Sigmoid colon (tissue), 7 donors: ENCODE data around the gene DEFB125. TPM values are rescaled to one million over a fixed set of nuclear protein-coding genes. Genes with fewer than 3 reads are reported as not detected.

Experiments
- DNase-seq: peaks from one replicate; pipeline ENCODE4 v3.0.0-alpha.2; 2019
- H3K27ac ChIP-seq, 4 donors: fragments of 200-600 bp; sonication (generic); one replicate each; pipeline ENCODE4 v1.5.1; 2016 to 2019; ENCODE audit warnings: mild to moderate bottlenecking in 1 of 4
- H3K27me3 ChIP-seq, 3 donors: fragments of 200-600 bp; sonication (generic); one replicate each; pipeline ENCODE4 v1.5.1; 2019; ENCODE audit warnings: mild to moderate bottlenecking in 1 of 3
- H3K36me3 ChIP-seq, 4 donors: fragments of 200-600 bp; sonication (generic); one replicate each; pipeline ENCODE4 v1.5.1; 2016 to 2019
- H3K4me1 ChIP-seq, 4 donors: fragments of 200-600 bp; sonication (generic); one replicate each; pipeline ENCODE4 v1.5.1; 2017 to 2019
- H3K4me3 ChIP-seq, 4 donors: fragments of 200-600 bp; sonication (generic); one replicate each; pipeline ENCODE4 v1.5.1; 2017 to 2019; ENCODE audit warnings: mild to moderate bottlenecking in 2 of 4, moderate library complexity in 1 of 4
- H3K9me3 ChIP-seq, 4 donors: fragments of 200-600 bp in 3 of 4; sonication (generic) in 3 of 4; one replicate each; pipeline versions ENCODE4 v1.5.1 to v1.6.1; 2013 to 2019
- EP300 ChIP-seq, 4 donors: sonication (generic); formaldehyde crosslinking; IDR thresholded peaks; one replicate each; pipeline ENCODE4 v1.6.1; 2017; ENCODE audit warnings: antibody characterized with exemption in 4 of 4
- POLR2A ChIP-seq, 2 donors: fragments of 450-650 bp; IDR thresholded peaks; one replicate each; pipeline ENCODE4 v1.6.1; 2016; ENCODE audit warnings: antibody characterized with exemption in 2 of 2, mild to moderate bottlenecking in 2 of 2, moderate library complexity in 2 of 2
- POLR2AphosphoS5 ChIP-seq, 4 donors: sonication (generic); formaldehyde crosslinking; IDR thresholded peaks; one replicate each; pipeline ENCODE4 v1.6.1; 2017; ENCODE audit warnings: antibody characterized with exemption in 4 of 4
- WGBS, 2 donors: extraction: QIAGEN DNeasy Blood & Tissue Kit; methylation state at CpG; one replicate each; pipeline ENCODE4 v1.1.7; 2013; 5-methylcytosine and 5-hydroxymethylcytosine counted together
- intact Hi-C: fragments of 100-400 bp; cut with DNase I; formaldehyde crosslinking; loops from one replicate; pipeline ENCODE4 v1.15.1; 2023
- polyA plus RNA-seq, 3 donors: library from polyadenylated mRNA; stranded (reverse); fragments of 200-250 nt; gene quantifications; one replicate each; pipeline ENCODE4 v1.2.3, GENCODE V29; 2013
- total RNA-seq, 4 donors: library from RNA; depleted of rRNA; stranded (reverse); fragments of >200 nt; gene quantifications; one replicate each; pipeline ENCODE4 v1.1.0, GENCODE V29; 2016
- TF ChIP-seq, protein P1 (sequence below), 4 experiments: fragments of 450-650 bp in 3 of 4; fragments of 200-600 bp in 1 of 4; IDR thresholded peaks; one replicate each; pipeline ENCODE4 v1.5.1; 2016 to 2019; ENCODE audit warnings: antibody characterized with exemption in 4 of 4, mild to moderate bottlenecking in 3 of 4, moderate library complexity in 2 of 4
- donor health status: healthy with polysubstance abuse.
- donor health status: Bipolar disorder and iron deficiency.
- donor health status: healthy.

DEFB125 gene, protein sequence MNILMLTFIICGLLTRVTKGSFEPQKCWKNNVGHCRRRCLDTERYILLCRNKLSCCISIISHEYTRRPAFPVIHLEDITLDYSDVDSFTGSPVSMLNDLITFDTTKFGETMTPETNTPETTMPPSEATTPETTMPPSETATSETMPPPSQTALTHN
- total RNA-seq (not detected), polyA plus RNA-seq (not detected)

DNA sequence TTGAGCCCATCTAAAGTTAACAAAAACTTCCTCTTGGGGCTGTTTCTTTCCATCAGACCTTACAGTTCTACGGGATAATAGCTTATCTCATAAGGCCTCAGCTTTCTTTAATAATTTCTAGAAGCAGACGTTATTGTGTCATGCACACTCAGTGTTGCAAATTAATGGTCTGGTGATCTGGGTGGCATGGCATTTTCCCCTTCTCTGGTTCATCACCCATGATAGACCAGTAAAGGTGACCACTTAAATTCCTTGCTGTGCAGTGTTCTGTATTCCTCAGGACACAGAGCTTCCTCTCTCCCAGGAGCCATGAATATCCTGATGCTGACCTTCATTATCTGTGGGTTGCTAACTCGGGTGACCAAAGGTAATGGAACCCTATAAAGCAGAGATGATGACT is at the start of gene DEFB125:
Gene DEFB125 (plus strand): TSS at position 272 of the 400 bp plus-strand sequence. CDS start 38 bp downstream, at position 310.
- H3K4me3 ChIP-seq = no peak within 1 kb of the TSS
- no peaks in the 10 kb centered on the region for H3K36me3 ChIP-seq
- no peak within 1 kb of the TSS for H3K27ac ChIP-seq
- intact Hi-C loops = no loop called here
- DNase-seq = no peak
- no peak for TF ChIP-seq POLR2A (IDR thresholded peaks at IDR 0.05)
- TF ChIP-seq POLR2AphosphoS5 (IDR thresholded peaks at IDR 0.05) = no peak
- TF ChIP-seq EP300 (IDR thresholded peaks at IDR 0.05) = no peak
- TF ChIP-seq, protein P1, sequence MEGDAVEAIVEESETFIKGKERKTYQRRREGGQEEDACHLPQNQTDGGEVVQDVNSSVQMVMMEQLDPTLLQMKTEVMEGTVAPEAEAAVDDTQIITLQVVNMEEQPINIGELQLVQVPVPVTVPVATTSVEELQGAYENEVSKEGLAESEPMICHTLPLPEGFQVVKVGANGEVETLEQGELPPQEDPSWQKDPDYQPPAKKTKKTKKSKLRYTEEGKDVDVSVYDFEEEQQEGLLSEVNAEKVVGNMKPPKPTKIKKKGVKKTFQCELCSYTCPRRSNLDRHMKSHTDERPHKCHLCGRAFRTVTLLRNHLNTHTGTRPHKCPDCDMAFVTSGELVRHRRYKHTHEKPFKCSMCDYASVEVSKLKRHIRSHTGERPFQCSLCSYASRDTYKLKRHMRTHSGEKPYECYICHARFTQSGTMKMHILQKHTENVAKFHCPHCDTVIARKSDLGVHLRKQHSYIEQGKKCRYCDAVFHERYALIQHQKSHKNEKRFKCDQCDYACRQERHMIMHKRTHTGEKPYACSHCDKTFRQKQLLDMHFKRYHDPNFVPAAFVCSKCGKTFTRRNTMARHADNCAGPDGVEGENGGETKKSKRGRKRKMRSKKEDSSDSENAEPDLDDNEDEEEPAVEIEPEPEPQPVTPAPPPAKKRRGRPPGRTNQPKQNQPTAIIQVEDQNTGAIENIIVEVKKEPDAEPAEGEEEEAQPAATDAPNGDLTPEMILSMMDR (IDR thresholded peaks at IDR 0.05) = no peak
- H3K27me3 ChIP-seq = no peaks in the 10 kb centered on the region
- 68 to 69% methylated on average over 3 of the region's 3 CpGs for WGBS, 2 donors
- H3K4me1 ChIP-seq = no peaks in the 10 kb centered on the region
- H3K9me3 ChIP-seq = no peaks in the 10 kb centered on the region

DNA sequence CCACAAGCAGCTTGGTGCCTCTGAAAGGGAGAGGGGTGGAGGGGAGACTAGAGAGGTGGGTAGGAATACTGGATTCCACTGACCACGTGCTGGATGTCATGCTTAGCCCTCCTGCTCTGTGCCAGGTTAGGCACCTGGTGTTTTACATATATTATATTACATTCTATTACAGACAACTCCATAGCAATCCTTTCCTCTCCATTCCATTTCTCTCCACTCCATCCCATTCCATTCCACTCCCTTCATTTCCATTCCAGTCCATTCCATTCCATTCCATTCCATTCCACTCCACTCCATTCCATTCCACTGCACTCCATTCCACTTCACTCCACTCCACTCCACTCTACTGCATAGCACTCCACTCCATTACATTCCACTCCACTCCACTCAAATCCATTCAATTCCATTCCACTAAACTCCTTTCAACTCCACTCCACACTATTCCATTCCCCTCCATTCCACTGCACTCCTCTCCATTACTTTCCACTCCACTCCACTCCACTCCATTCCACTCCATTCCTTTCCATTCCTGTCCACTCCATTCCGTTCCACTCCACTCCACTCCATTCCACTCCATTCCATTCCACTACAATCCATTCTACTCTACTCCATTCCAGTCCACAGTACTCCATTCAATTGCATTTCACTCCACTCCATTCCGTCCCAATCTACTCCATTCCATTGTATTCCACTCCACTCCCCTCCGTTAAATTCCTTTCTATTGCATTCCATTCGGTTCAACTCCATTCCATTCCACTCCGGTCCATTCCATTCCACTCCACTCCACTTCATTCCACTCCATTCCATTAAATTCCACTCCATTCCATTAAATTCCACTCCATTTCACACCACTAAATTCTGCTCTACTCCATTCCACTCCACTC is 27.2 kb upstream of the DEFB125 start:
- Histone ChIP-seq H3K36me3 (no peaks in the 10 kb centered on the region), H3K4me3 (no peak overlapping the region), H3K9me3 (peaks cover 0 to 4% (median 0%) of the 10 kb centered on the region in 4 donors), H3K27me3 (no peaks in the 10 kb centered on the region), H3K4me1 (no peaks in the 10 kb centered on the region), H3K27ac (no peak overlapping the region)
- intact Hi-C loops = no loop called here
- no peak for TF ChIP-seq EP300 (IDR thresholded peaks at IDR 0.05)
- TF ChIP-seq POLR2AphosphoS5 (IDR thresholded peaks at IDR 0.05) = no peak
- no peak for TF ChIP-seq POLR2A (IDR thresholded peaks at IDR 0.05)
- TF ChIP-seq, protein P1 (IDR thresholded peaks at IDR 0.05) = no peak
- WGBS, 2 donors = 58 to 62% methylated on average over 6 of the region's 6 CpGs
- DNase-seq = no peak

DNA sequence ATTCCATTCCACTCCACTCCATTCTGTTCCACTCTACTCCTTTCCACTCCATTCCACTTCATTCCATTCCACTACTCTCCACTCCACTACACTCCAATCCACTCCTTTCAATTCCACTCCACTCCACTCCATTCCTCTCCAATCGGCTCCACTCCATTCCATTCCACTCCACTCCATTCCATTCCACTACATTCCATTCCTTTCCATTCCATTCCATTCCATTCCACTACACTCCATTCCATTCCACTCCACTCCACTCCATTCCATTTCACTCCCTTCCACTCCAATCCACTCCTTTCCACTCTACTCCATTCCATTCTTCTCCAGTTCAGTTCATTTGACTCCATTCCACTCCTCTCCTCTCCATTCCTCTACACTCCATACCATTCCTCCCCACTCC is 26.2 kb upstream of the DEFB125 start:
- intact Hi-C loops = no loop called here
- no peaks in the 10 kb centered on the region for H3K4me1 ChIP-seq
- no peak for DNase-seq
- TF ChIP-seq EP300 (IDR thresholded peaks at IDR 0.05) = no peak
- TF ChIP-seq POLR2AphosphoS5 (IDR thresholded peaks at IDR 0.05) = no peak
- TF ChIP-seq POLR2A (IDR thresholded peaks at IDR 0.05) = no peak
- TF ChIP-seq, protein P1 (IDR thresholded peaks at IDR 0.05) = no peak
- peaks cover 0 to 9% (median 0%) of the 10 kb centered on the region in 4 donors for H3K9me3 ChIP-seq
- 90 to 95% methylated on average over 1 of the region's 1 CpG for WGBS, 2 donors
- H3K36me3 ChIP-seq = no peaks in the 10 kb centered on the region
- no peak overlapping the region for H3K4me3 ChIP-seq
- no peaks in the 10 kb centered on the region for H3K27me3 ChIP-seq
- H3K27ac ChIP-seq = no peak overlapping the region

DNA sequence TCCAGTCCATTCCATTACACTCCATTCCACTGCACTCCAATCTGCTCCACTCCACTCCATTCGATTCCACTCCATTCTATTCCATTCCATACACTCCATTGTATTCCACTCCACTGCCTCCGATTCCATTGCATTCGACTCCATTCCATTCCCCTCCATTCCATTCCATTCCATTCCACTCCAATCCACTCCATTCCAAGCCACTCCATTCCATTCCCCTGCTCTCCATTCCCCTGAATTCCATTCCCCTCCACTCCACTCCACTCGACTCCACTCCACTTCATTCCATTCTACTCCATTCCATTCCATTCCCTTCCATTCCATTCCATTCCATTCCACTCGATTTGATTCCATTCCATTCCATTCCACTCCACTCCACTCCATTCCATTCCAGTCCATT is 25.7 kb upstream of the DEFB125 start:
- Histone ChIP-seq H3K27me3 (peaks cover 0 to 5% (median 0%) of the 10 kb centered on the region in 3 donors), H3K36me3 (no peaks in the 10 kb centered on the region), H3K27ac (no peak overlapping the region), H3K9me3 (peaks cover 0 to 9% (median 0%) of the 10 kb centered on the region in 4 donors), H3K4me1 (no peaks in the 10 kb centered on the region), H3K4me3 (no peak overlapping the region)
- DNase-seq = no peak
- TF ChIP-seq, protein P1 (IDR thresholded peaks at IDR 0.05) = no peak
- TF ChIP-seq POLR2AphosphoS5 (IDR thresholded peaks at IDR 0.05) = no peak
- no peak for TF ChIP-seq EP300 (IDR thresholded peaks at IDR 0.05)
- TF ChIP-seq POLR2A (IDR thresholded peaks at IDR 0.05) = no peak
- intact Hi-C loops = no loop called here
- WGBS, 2 donors = 70 to 72% methylated on average over 5 of the region's 5 CpGs
